LNCAP (cell line): ENCODE data around the gene TEC.

ENCODE experiments used
- TF ChIP-seq, protein P1 (sequence below): fragments of 450-650 bp; IDR thresholded peaks from 2 replicates; pipeline ENCODE4 v1.5.1; 2017; ENCODE audit warnings: mild to moderate bottlenecking

The TEC gene

GRCh38 chr4:48250343-48250742, 19.3 kb downstream of the TEC start:
- TF ChIP-seq, protein P1, sequence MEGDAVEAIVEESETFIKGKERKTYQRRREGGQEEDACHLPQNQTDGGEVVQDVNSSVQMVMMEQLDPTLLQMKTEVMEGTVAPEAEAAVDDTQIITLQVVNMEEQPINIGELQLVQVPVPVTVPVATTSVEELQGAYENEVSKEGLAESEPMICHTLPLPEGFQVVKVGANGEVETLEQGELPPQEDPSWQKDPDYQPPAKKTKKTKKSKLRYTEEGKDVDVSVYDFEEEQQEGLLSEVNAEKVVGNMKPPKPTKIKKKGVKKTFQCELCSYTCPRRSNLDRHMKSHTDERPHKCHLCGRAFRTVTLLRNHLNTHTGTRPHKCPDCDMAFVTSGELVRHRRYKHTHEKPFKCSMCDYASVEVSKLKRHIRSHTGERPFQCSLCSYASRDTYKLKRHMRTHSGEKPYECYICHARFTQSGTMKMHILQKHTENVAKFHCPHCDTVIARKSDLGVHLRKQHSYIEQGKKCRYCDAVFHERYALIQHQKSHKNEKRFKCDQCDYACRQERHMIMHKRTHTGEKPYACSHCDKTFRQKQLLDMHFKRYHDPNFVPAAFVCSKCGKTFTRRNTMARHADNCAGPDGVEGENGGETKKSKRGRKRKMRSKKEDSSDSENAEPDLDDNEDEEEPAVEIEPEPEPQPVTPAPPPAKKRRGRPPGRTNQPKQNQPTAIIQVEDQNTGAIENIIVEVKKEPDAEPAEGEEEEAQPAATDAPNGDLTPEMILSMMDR, result no peak

GRCh38 chr4:48249378-48249777, 20.3 kb downstream of the TEC start:
- TF ChIP-seq, protein P1, result no peak

GRCh38 chr4:48248559-48248953, 21.1 kb downstream of the TEC start:
- TF ChIP-seq, protein P1, result no peak

- TF ChIP-seq, protein P1, result no peak
Observed at GRCh38 chr4:48247878-48248558, 21.6 kb downstream of the TEC start.

DNA sequence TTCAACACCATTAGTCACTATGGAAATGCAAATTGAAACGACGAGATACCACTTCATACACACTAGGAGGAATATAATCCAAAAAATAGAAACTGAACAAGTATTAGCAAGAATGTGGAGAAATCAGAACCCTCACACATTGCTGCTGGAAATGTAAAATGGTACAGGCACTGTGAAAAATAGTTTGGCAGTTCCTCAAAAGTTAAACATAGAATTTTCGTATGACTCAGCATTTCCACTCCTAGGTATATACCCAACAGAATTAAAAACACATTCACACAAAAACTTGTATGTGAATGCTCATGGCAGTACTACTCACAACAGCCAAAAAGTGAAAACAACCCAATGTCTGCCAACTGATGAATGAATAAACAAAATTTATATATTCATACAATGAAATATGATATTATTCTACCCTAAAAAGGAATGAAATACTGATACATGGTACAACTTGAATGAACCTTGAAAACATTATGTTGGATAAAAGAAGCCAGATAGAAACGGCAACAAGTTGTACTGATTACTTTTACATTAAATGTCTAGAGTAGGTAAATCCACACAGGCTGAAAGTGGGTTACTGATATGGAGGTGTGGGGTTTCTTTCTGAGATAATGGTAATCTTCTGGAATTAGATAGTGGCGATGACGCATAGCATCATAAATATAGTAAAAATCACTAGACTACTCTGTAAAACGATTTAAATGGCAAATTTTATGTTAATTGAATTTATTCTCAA, 22.3 kb downstream of the TEC start:
- TF ChIP-seq, protein P1, result no peak

GRCh38 chr4:48244665-48245064, 25.0 kb downstream of the TEC start:
- TF ChIP-seq, protein P1, result no peak

DNA sequence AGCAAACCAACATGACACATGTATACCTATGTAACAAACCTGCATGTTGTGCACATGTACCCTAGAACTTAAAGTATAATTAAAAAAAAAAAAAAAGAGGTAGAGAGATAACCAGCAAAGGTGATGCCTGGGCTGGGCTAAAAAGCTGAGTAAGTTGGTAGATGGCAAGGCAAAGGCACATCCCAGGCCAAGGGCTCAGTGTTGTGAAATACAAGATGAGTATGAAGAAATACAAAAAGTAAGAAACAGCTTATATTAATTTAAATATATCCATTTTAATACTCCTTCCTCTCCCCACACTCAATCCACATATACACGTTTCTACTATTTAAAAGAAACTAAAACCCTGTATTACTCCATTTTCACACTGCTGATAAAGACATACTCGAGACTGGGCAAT, 25.8 kb downstream of the TEC start:
- TF ChIP-seq, protein P1, result no peak
